Neural cell (in vitro differentiated cells): ENCODE data around the gene FGF1. TPM values are rescaled to one million over a fixed set of nuclear protein-coding genes. Genes with fewer than 3 reads are reported as not detected.

ENCODE experiments used
- H2AFZ ChIP-seq: fragments of 200-600, 300-800 bp; sonication (generic), shearing (Covaris generic); 2 replicates; pipeline ENCODE4 v1.6.0; 2014; ENCODE audit warnings: low read depth, mild to moderate bottlenecking, antibody characterized with exemption, low read length, moderate library complexity
- H3F3A ChIP-seq: fragments of 200-600 bp; shearing (Covaris generic); 2 replicates; pipeline ENCODE4 v1.6.1; 2016; ENCODE audit warnings: mild to moderate bottlenecking, moderate library complexity, mixed read lengths, antibody characterized with exemption, low read length; ENCODE audit not compliant: insufficient read depth, poor library complexity, severe bottlenecking
- H3K27ac ChIP-seq: fragments of 200-600, 300-800 bp; sonication (generic), shearing (Covaris generic); 2 replicates; pipeline ENCODE4 v1.5.1; 2014; ENCODE audit warnings: mild to moderate bottlenecking, low read length, moderate library complexity
- H3K27me3 ChIP-seq: fragments of 300-800, 200-600 bp; sonication (generic), shearing (Covaris generic); 2 replicates; pipeline ENCODE4 v1.6.0; 2014; ENCODE audit warnings: mild to moderate bottlenecking, low read depth, low read length, moderate library complexity; ENCODE audit not compliant: insufficient read depth
- H3K36me3 ChIP-seq: fragments of 300-800, 200-600 bp; sonication (generic), shearing (Covaris generic); 2 replicates; pipeline ENCODE4 v1.5.1; 2014; ENCODE audit warnings: mild to moderate bottlenecking, antibody characterized with exemption, low read length, moderate library complexity; ENCODE audit not compliant: insufficient read depth
- H3K4me2 ChIP-seq: fragments of 300-800, 200-600 bp; sonication (generic), shearing (Covaris generic); 2 replicates; pipeline ENCODE4 v1.6.0; 2014; ENCODE audit warnings: mild to moderate bottlenecking, low read length
- H3K4me3 ChIP-seq: fragments of 300-800, 200-600 bp; sonication (generic), shearing (Covaris generic); 2 replicates; pipeline ENCODE4 v1.5.1; 2014; ENCODE audit warnings: mild to moderate bottlenecking, low read length, moderate library complexity
- H3K79me2 ChIP-seq: fragments of 200-600 bp; shearing (Covaris generic); replicated peaks from 2 replicates; pipeline ENCODE4 v1.6.0; 2014; ENCODE audit warnings: mild to moderate bottlenecking, low read length, moderate library complexity; ENCODE audit not compliant: insufficient read depth
- H3K9ac ChIP-seq: fragments of 300-800, 200-600 bp; sonication (generic), shearing (Covaris generic); 2 replicates; pipeline ENCODE4 v1.6.1; 2016; ENCODE audit warnings: mild to moderate bottlenecking, low read length, mixed read lengths
- H3K9me2 ChIP-seq: fragments of 200-600 bp; shearing (Covaris generic); 2 replicates; pipeline ENCODE4 v1.6.1; 2016; ENCODE audit warnings: mild to moderate bottlenecking, low read length, mixed read lengths; ENCODE audit not compliant: insufficient read depth
- H3K9me3 ChIP-seq: fragments of 200-600, 300-800 bp; sonication (generic), shearing (Covaris generic); 2 replicates; pipeline ENCODE4 v1.6.1; 2016; ENCODE audit warnings: mild to moderate bottlenecking, mixed run types, low read length, moderate library complexity, mixed read lengths
- H4K20me1 ChIP-seq: fragments of 200-600 bp; shearing (Covaris generic); 2 replicates; pipeline ENCODE4 v1.6.1; 2016; ENCODE audit warnings: mild to moderate bottlenecking, mixed run types; ENCODE audit not compliant: insufficient read depth
- CTCF ChIP-seq: fragments of 450-650 bp; IDR thresholded peaks from 2 replicates; pipeline ENCODE4 v1.5.1; 2014; ENCODE audit warnings: antibody characterized with exemption, mild to moderate bottlenecking, moderate library complexity; ENCODE audit not compliant: poor library complexity, severe bottlenecking
- EP300 ChIP-seq: fragments of 450-650 bp; conservative IDR thresholded peaks from 2 replicates; pipeline ENCODE4 v1.6.1; 2014; ENCODE audit warnings: antibody characterized with exemption, mild to moderate bottlenecking, moderate library complexity; ENCODE audit not compliant: poor library complexity, severe bottlenecking
- EZH2 ChIP-seq: fragments of 200-600, 300-800 bp; shearing (Covaris generic), sonication (generic); IDR thresholded peaks from 2 replicates; pipeline ENCODE4 v1.6.1; 2014; ENCODE audit warnings: antibody characterized with exemption, low read length, borderline replicate concordance, mild to moderate bottlenecking; ENCODE audit not compliant: insufficient read depth, poor library complexity, severe bottlenecking
- MXI1 ChIP-seq: fragments of 450-650 bp; conservative IDR thresholded peaks from 2 replicates; pipeline ENCODE4 v1.6.1; 2014; ENCODE audit warnings: antibody characterized with exemption, mild to moderate bottlenecking; ENCODE audit not compliant: poor library complexity, severe bottlenecking
- POLR2AphosphoS5 ChIP-seq: IDR thresholded peaks from 2 replicates; pipeline ENCODE4 v1.6.1; 2012
- RAD21 ChIP-seq: fragments of 450-650 bp; conservative IDR thresholded peaks from 2 replicates; pipeline ENCODE4 v1.6.1; 2014; ENCODE audit warnings: antibody characterized with exemption, mild to moderate bottlenecking, moderate library complexity
- REST ChIP-seq: IDR thresholded peaks from 2 replicates; pipeline ENCODE4 v1.6.1; 2012; ENCODE audit warnings: borderline replicate concordance
- SMC3 ChIP-seq: fragments of 450-650 bp; conservative IDR thresholded peaks from 2 replicates; pipeline ENCODE4 v1.6.1; 2014; ENCODE audit warnings: antibody characterized with exemption, mild to moderate bottlenecking, moderate library complexity; ENCODE audit not compliant: poor library complexity
- TAF1 ChIP-seq: IDR thresholded peaks from 2 replicates; pipeline ENCODE4 v1.6.1; 2012; ENCODE audit warnings: low read depth
- polyA plus RNA-seq: library from polyadenylated mRNA; depleted of rRNA; stranded (reverse); fragments of >200 nt; gene quantifications from 2 replicates; pipeline ENCODE4 v1.2.3, GENCODE V29; 2014

FGF1 gene
- polyA plus RNA-seq, 1 donor from 2014 or later: not detected

GRCh38 chr5:142676318-142676717 lies 9.6 kb downstream of the FGF1 start:
- no peak for TF ChIP-seq MXI1
- no peak for TF ChIP-seq EP300
- no peak for TF ChIP-seq TAF1
- no peak for TF ChIP-seq RAD21
- no peak for TF ChIP-seq POLR2AphosphoS5
- TF ChIP-seq SMC3: no peak
- TF ChIP-seq REST: no peak
- no peak for TF ChIP-seq CTCF
- TF ChIP-seq EZH2: no peak
- H3K4me2 ChIP-seq: no peak overlapping the region
- H3K9ac ChIP-seq: no peak overlapping the region
- H2AFZ ChIP-seq: no peak overlapping the region
- H3K27me3 ChIP-seq: no peaks in the 10 kb centered on the region
- H3K36me3 ChIP-seq: no peaks in the 10 kb centered on the region
- no peaks in the 10 kb centered on the region for H3K9me3 ChIP-seq
- no peaks in the 10 kb centered on the region for H3F3A ChIP-seq
- H3K79me2 ChIP-seq: no peaks in the 10 kb centered on the region
- no peaks in the 10 kb centered on the region for H4K20me1 ChIP-seq
- H3K4me3 ChIP-seq: no peak overlapping the region
- H3K27ac ChIP-seq: no peak overlapping the region
- H3K9me2 ChIP-seq: no peaks in the 10 kb centered on the region

- Histone ChIP-seq H3K4me2 (no peak overlapping the region), H3K9me3 (no peaks in the 10 kb centered on the region), H2AFZ (no peak overlapping the region), H3K27me3 (no peaks in the 10 kb centered on the region), H3K4me3 (no peak overlapping the region), H4K20me1 (no peaks in the 10 kb centered on the region), H3K27ac (no peak overlapping the region), H3F3A (no peaks in the 10 kb centered on the region), H3K9me2 (no peaks in the 10 kb centered on the region), H3K36me3 (no peaks in the 10 kb centered on the region), H3K9ac (no peak overlapping the region), H3K79me2 (no peaks in the 10 kb centered on the region)
- TF ChIP-seq SMC3 (no peak), POLR2AphosphoS5 (no peak), CTCF (no peak), EP300 (no peak), RAD21 (no peak), TAF1 (no peak), EZH2 (no peak), MXI1 (no peak), REST (no peak)
Observed at GRCh38 chr5:142674531-142675469, 11.1 kb downstream of the FGF1 start.
